ENCODE measurements around the gene NDUFS8. TPM values are rescaled to one million over a fixed set of nuclear protein-coding genes. Genes with fewer than 3 reads are reported as not detected.

NDUFS8 gene
- total and polyA plus RNA-seq, 2 experiments from 2014 or later = 175 to 308 TPM

- ATAC-seq (no peak), DNase-seq (ENCODE audit: low spot score) (no peak)
- no peak for TF ChIP-seq REST (IDR thresholded peaks at IDR 0.05; ENCODE audit: unreplicated experiment)
- TF ChIP-seq CREB1 (CRISPR knock-in tag; IDR thresholded peaks at IDR 0.05; ENCODE audit: low read depth) = no peak
- no peak for TF ChIP-seq JUNB (IDR thresholded peaks at IDR 0.05; ENCODE audit: unreplicated experiment)
- no peak for TF ChIP-seq STAT1 (IDR thresholded peaks at IDR 0.05; ENCODE audit: unreplicated experiment)
- TF ChIP-seq NANOG (IDR thresholded peaks at IDR 0.05; ENCODE audit: borderline replicate concordance) = no peak
- no peak for TF ChIP-seq POLR2AphosphoS5 (IDR thresholded peaks at IDR 0.05; ENCODE audit: low read depth)
- TF ChIP-seq EZH2phosphoT487 (IDR thresholded peaks at IDR 0.05; ENCODE audit: unreplicated experiment) = no peak
- TF ChIP-seq ZNF331 (CRISPR knock-in tag; IDR thresholded peaks at IDR 0.05; ENCODE audit: low read depth) = no peak
- no peak for TF ChIP-seq ZNF114 (CRISPR knock-in tag; IDR thresholded peaks at IDR 0.05)
- no peak for TF ChIP-seq CTCF (conservative IDR thresholded peaks at IDR 0.05; ENCODE audit: low read depth in 2 of 2)
- no peak for TF ChIP-seq EZH2 (IDR thresholded peaks at IDR 0.05; ENCODE audit: low read depth, unreplicated experiment)
- no peak for TF ChIP-seq ZNF462 (CRISPR knock-in tag; IDR thresholded peaks at IDR 0.05)
- no peak for TF ChIP-seq ETS1 (IDR thresholded peaks at IDR 0.05)
- no peaks in the 10 kb centered on the region for H3K9me2 ChIP-seq (ENCODE audit: insufficient read depth)
- no peaks in the 10 kb centered on the region for H3K27me3 ChIP-seq (ENCODE audit: insufficient read depth)
- Mint-ChIP-seq H3K4me1 (peaks cover 7% of the 10 kb centered on the region), H3K27ac (no peak overlapping the region), H3K36me3 (ENCODE audit: low read depth) (no peaks in the 10 kb centered on the region), H3K27me3 (ENCODE audit: insufficient read depth, low read depth, poor library complexity) (peaks cover 8% of the 10 kb centered on the region), H3K4me3 (no peak overlapping the region), H3K9me3 (no peaks in the 10 kb centered on the region)
- 0 out of 2 replicates have a peak, but pooled peaks cover 5% of the 10 kb centered on the region for H3F3A ChIP-seq (replicated peaks; ENCODE audit: low read depth)
- no peaks in the 10 kb centered on the region for H4K20me1 ChIP-seq (replicated peaks; ENCODE audit: insufficient read depth)
- H3K79me2 ChIP-seq (replicated peaks; ENCODE audit: insufficient read depth) = no peaks in the 10 kb centered on the region
- H3K4me1 ChIP-seq (ENCODE audit: insufficient read depth) = peaks cover 12% of the 10 kb centered on the region
- H3K4me3 ChIP-seq = no peak overlapping the region
- no peaks in the 10 kb centered on the region for H3K36me3 ChIP-seq (ENCODE audit: insufficient read depth)
- no peak overlapping the region for H3K4me2 ChIP-seq
- no peak overlapping the region for H3K27ac ChIP-seq (ENCODE audit: low read depth)
- H2AFZ ChIP-seq = no peak overlapping the region
Measured at GRCh38 chr11:68043349-68044144, 13.1 kb downstream of the NDUFS8 start.

Data from GM23338 (cell line).